ENCODE measurements around the gene COL19A1.

DNA sequence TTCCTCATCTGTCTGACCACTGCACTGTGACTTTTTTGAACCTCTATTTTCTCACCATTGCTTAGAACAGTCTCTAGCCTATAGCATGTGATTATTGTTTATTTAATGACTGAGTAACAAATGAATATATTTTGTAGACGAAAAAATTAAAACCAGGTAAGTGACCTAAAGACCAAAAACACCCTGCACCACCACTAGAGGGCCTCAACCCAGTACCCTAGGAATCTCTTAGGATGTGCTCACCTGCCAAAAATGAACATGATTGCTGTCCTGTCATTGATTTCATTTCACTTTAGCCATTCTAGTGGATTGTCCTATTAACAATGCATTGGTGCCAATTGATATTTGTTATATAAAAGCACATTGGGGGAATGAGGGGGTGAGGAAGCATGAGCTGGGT lies 237.4 kb downstream of the COL19A1 start:
- TF ChIP-seq, protein P1, sequence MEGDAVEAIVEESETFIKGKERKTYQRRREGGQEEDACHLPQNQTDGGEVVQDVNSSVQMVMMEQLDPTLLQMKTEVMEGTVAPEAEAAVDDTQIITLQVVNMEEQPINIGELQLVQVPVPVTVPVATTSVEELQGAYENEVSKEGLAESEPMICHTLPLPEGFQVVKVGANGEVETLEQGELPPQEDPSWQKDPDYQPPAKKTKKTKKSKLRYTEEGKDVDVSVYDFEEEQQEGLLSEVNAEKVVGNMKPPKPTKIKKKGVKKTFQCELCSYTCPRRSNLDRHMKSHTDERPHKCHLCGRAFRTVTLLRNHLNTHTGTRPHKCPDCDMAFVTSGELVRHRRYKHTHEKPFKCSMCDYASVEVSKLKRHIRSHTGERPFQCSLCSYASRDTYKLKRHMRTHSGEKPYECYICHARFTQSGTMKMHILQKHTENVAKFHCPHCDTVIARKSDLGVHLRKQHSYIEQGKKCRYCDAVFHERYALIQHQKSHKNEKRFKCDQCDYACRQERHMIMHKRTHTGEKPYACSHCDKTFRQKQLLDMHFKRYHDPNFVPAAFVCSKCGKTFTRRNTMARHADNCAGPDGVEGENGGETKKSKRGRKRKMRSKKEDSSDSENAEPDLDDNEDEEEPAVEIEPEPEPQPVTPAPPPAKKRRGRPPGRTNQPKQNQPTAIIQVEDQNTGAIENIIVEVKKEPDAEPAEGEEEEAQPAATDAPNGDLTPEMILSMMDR (IDR thresholded peaks at IDR 0.05) = peak; percentile 77
- TF ChIP-seq ZFX (IDR thresholded peaks at IDR 0.05; ENCODE audit: borderline replicate concordance) = no peak
